HUES48 (cell line): ENCODE measurements around the gene TBX6.

ENCODE experiments used
- H3K27ac ChIP-seq: one replicate; pipeline ENCODE4 v1.7.0; 2013; ENCODE audit warnings: low read depth, low read length, inconsistent platforms
- H3K27me3 ChIP-seq: 2 replicates; pipeline ENCODE4 v1.6.1; 2013; ENCODE audit warnings: mild to moderate bottlenecking, low read length; ENCODE audit not compliant: control insufficient read depth, insufficient read depth
- H3K36me3 ChIP-seq: 2 replicates; pipeline ENCODE4 v1.6.1; 2013; ENCODE audit warnings: low read length; ENCODE audit not compliant: control insufficient read depth, insufficient read depth
- H3K4me1 ChIP-seq: 2 replicates; pipeline ENCODE4 v1.6.1; 2013; ENCODE audit warnings: mild to moderate bottlenecking, low read length; ENCODE audit not compliant: control insufficient read depth, insufficient read depth
- H3K4me3 ChIP-seq: 2 replicates; pipeline ENCODE4 v1.5.1; 2013; ENCODE audit warnings: mild to moderate bottlenecking, low read depth, low read length
- H3K9ac ChIP-seq: 2 replicates; pipeline ENCODE4 v1.6.1; 2013; ENCODE audit warnings: mild to moderate bottlenecking, low read depth, low read length, moderate library complexity
- H3K9me3 ChIP-seq: 2 replicates; pipeline ENCODE4 v1.6.1; 2013; ENCODE audit warnings: low read length; ENCODE audit not compliant: control insufficient read depth, insufficient read depth

TBX6 gene

GRCh38 chr16:30063278-30063892 lies 28.3 kb downstream of the TBX6 start:
- H3K36me3 ChIP-seq = peaks cover 16% of the 10 kb centered on the region
- H3K4me3 ChIP-seq = peak overlapping the region; percentile 95
- H3K4me1 ChIP-seq = peaks cover 14% of the 10 kb centered on the region
- peak overlapping the region; percentile 97 for H3K27ac ChIP-seq
- H3K9ac ChIP-seq = no peak overlapping the region
- H3K27me3 ChIP-seq = no peaks in the 10 kb centered on the region
- H3K9me3 ChIP-seq = no peaks in the 10 kb centered on the region

GRCh38 chr16:30060836-30061554 lies 30.7 kb downstream of the TBX6 start:
- H3K4me1 ChIP-seq = peaks cover 8% of the 10 kb centered on the region; the same call in 1 of the 2 replicates
- H3K27me3 ChIP-seq = no peaks in the 10 kb centered on the region
- no peak overlapping the region for H3K4me3 ChIP-seq
- no peak overlapping the region for H3K9ac ChIP-seq
- no peaks in the 10 kb centered on the region for H3K9me3 ChIP-seq
- no peaks in the 10 kb centered on the region for H3K36me3 ChIP-seq
- no peak overlapping the region for H3K27ac ChIP-seq

- no peaks in the 10 kb centered on the region for H3K36me3 ChIP-seq
- no peaks in the 10 kb centered on the region for H3K9me3 ChIP-seq
- no peak overlapping the region for H3K9ac ChIP-seq
- peaks cover 8% of the 10 kb centered on the region; the same call in 1 of the 2 replicates for H3K4me1 ChIP-seq
- H3K4me3 ChIP-seq = no peak overlapping the region
- no peaks in the 10 kb centered on the region for H3K27me3 ChIP-seq
- no peak overlapping the region for H3K27ac ChIP-seq
These were observed 31.4 kb downstream of the TBX6 start for GRCh38 chr16:30060346-30060745.

GRCh38 chr16:30054959-30055553 lies 36.7 kb downstream of the TBX6 start:
- H3K9me3 ChIP-seq = no peaks in the 10 kb centered on the region
- H3K27me3 ChIP-seq = no peaks in the 10 kb centered on the region
- H3K4me3 ChIP-seq = no peak overlapping the region
- no peaks in the 10 kb centered on the region for H3K4me1 ChIP-seq
- no peaks in the 10 kb centered on the region for H3K36me3 ChIP-seq
- H3K27ac ChIP-seq = no peak overlapping the region
- H3K9ac ChIP-seq = no peak overlapping the region

- H3K9ac ChIP-seq = no peak overlapping the region
- H3K36me3 ChIP-seq = no peaks in the 10 kb centered on the region
- H3K27me3 ChIP-seq = no peaks in the 10 kb centered on the region
- H3K9me3 ChIP-seq = no peaks in the 10 kb centered on the region
- no peaks in the 10 kb centered on the region for H3K4me1 ChIP-seq
- no peak overlapping the region for H3K27ac ChIP-seq
- H3K4me3 ChIP-seq = no peak overlapping the region
These were observed 37.3 kb downstream of the TBX6 start for GRCh38 chr16:30054451-30054850.

- Histone ChIP-seq H3K9ac (no peak overlapping the region), H3K4me3 (peak overlapping the region; percentile 82), H3K9me3 (no peaks in the 10 kb centered on the region), H3K27ac (no peak overlapping the region), H3K36me3 (no peaks in the 10 kb centered on the region), H3K27me3 (no peaks in the 10 kb centered on the region), H3K4me1 (no peaks in the 10 kb centered on the region)
These were observed 38.2 kb downstream of the TBX6 start for GRCh38 chr16:30053376-30054015.

- Histone ChIP-seq H3K9me3 (no peaks in the 10 kb centered on the region), H3K4me1 (no peaks in the 10 kb centered on the region), H3K36me3 (no peaks in the 10 kb centered on the region), H3K4me3 (peak overlapping the region; percentile 82), H3K27ac (no peak overlapping the region), H3K27me3 (no peaks in the 10 kb centered on the region), H3K9ac (no peak overlapping the region)
These were observed 38.9 kb downstream of the TBX6 start for GRCh38 chr16:30052671-30053372.

- H3K9ac ChIP-seq = no peak overlapping the region
These were observed 40.2 kb downstream of the TBX6 start for GRCh38 chr16:30051518-30051917.

GRCh38 chr16:30049871-30050270 lies 41.9 kb downstream of the TBX6 start:
- no peak overlapping the region for H3K27ac ChIP-seq
- H3K27me3 ChIP-seq = no peaks in the 10 kb centered on the region
- H3K4me3 ChIP-seq = no peak overlapping the region
- H3K9ac ChIP-seq = no peak overlapping the region
- H3K9me3 ChIP-seq = no peaks in the 10 kb centered on the region
- H3K36me3 ChIP-seq = no peaks in the 10 kb centered on the region
- no peaks in the 10 kb centered on the region for H3K4me1 ChIP-seq

More at GRCh38 chr16:30051518-30051917, 40.2 kb downstream of the TBX6 start:
- Histone ChIP-seq H3K27ac (no peak overlapping the region), H3K27me3 (no peaks in the 10 kb centered on the region), H3K36me3 (no peaks in the 10 kb centered on the region), H3K4me1 (no peaks in the 10 kb centered on the region), H3K4me3 (no peak overlapping the region), H3K9me3 (no peaks in the 10 kb centered on the region)

GRCh38 chr16:30046588-30046987 lies 45.1 kb downstream of the TBX6 start:
- H3K9ac ChIP-seq = no peak overlapping the region
- no peak overlapping the region for H3K27ac ChIP-seq

More at GRCh38 chr16:30046588-30046987, 45.1 kb downstream of the TBX6 start:
- no peaks in the 10 kb centered on the region for H3K36me3 ChIP-seq
- no peaks in the 10 kb centered on the region for H3K27me3 ChIP-seq
- H3K4me3 ChIP-seq = no peak overlapping the region
- no peaks in the 10 kb centered on the region for H3K9me3 ChIP-seq
- no peaks in the 10 kb centered on the region for H3K4me1 ChIP-seq
